Measurements from ENCODE around the gene KBTBD12. TPM values are rescaled to one million over a fixed set of nuclear protein-coding genes. Genes with fewer than 3 reads are reported as not detected.

The KBTBD12 gene
- polyA plus RNA-seq, 1 of the 3 experiments (the other 2 are of a cell fraction) = not detected

GRCh38 chr3:127889461-127889863, 25.6 kb upstream of the KBTBD12 start:
- Histone ChIP-seq H3K4me1 (ENCODE audit: control insufficient read depth in 1 of 2, insufficient read depth in 2 of 2, low read depth in 1 of 2, low read length in 1 of 2) (peaks cover 0 to 7% of the 10 kb centered on the region in 2 experiments; a peak in 1 of 4 replicates), H3K4me2 (no peak overlapping the region), H3F3A (replicated peaks; ENCODE audit: insufficient read depth) (no peaks in the 10 kb centered on the region), H4K20me1 (ENCODE audit: insufficient read depth) (no peaks in the 10 kb centered on the region), H3K27ac (ENCODE audit: low read depth in 2 of 2, low read length in 1 of 2) (no peak overlapping the region), H3K27me3 (ENCODE audit: insufficient read depth) (no peaks in the 10 kb centered on the region; the same call in 1 of the 2 replicates), H3K9me2 (no peaks in the 10 kb centered on the region), H2AFZ (ENCODE audit: low read depth) (no peak overlapping the region), H3K9me3 (no peaks in the 10 kb centered on the region), H3K4me3 (ENCODE audit: low read depth in 2 of 2, low read length in 1 of 2) (no peak overlapping the region), H3K79me2 (ENCODE audit: insufficient read depth) (no peaks in the 10 kb centered on the region), H3K9ac (no peak overlapping the region), H3K36me3 (replicated peaks in 1 of 2; ENCODE audit: control insufficient read depth in 1 of 2, insufficient read depth in 2 of 2, low read length in 1 of 2) (no peaks in the 10 kb centered on the region)
- no peak for DNase-seq
- CTCF ChIA-PET = no interaction called here
- POLR2A ChIA-PET = no interaction called here
- TF ChIP-seq GABPA (IDR thresholded peaks at IDR 0.05; ENCODE audit: low read depth) (no peak), JUND (IDR thresholded peaks at IDR 0.05) (no peak), REST (IDR thresholded peaks at IDR 0.05; ENCODE audit: low read depth, low read length) (no peak), RFX5 (IDR thresholded peaks at IDR 0.05; ENCODE audit: low read length) (no peak), ELF1 (IDR thresholded peaks at IDR 0.05) (no peak), TAF1 (IDR thresholded peaks at IDR 0.05; ENCODE audit: borderline replicate concordance, low read depth, low read length) (no peak), FOXM1 (IDR thresholded peaks at IDR 0.05; ENCODE audit: low read depth) (no peak), RXRA (IDR thresholded peaks at IDR 0.05; ENCODE audit: borderline replicate concordance, low read depth) (no peak), YY1 (IDR thresholded peaks at IDR 0.05; ENCODE audit: low read depth) (no peak), USF1 (IDR thresholded peaks at IDR 0.05; ENCODE audit: borderline replicate concordance, low read depth) (no peak)
- TF ChIP-seq, protein P1, sequence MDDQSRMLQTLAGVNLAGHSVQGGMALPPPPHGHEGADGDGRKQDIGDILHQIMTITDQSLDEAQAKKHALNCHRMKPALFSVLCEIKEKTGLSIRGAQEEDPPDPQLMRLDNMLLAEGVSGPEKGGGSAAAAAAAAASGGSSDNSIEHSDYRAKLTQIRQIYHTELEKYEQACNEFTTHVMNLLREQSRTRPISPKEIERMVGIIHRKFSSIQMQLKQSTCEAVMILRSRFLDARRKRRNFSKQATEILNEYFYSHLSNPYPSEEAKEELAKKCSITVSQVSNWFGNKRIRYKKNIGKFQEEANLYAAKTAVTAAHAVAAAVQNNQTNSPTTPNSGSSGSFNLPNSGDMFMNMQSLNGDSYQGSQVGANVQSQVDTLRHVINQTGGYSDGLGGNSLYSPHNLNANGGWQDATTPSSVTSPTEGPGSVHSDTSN (IDR thresholded peaks at IDR 0.05) = no peak
- WGBS (ENCODE audit: low lambda C conversion rate) = 33% methylated on average over 1 of the region's 1 CpG

DNA sequence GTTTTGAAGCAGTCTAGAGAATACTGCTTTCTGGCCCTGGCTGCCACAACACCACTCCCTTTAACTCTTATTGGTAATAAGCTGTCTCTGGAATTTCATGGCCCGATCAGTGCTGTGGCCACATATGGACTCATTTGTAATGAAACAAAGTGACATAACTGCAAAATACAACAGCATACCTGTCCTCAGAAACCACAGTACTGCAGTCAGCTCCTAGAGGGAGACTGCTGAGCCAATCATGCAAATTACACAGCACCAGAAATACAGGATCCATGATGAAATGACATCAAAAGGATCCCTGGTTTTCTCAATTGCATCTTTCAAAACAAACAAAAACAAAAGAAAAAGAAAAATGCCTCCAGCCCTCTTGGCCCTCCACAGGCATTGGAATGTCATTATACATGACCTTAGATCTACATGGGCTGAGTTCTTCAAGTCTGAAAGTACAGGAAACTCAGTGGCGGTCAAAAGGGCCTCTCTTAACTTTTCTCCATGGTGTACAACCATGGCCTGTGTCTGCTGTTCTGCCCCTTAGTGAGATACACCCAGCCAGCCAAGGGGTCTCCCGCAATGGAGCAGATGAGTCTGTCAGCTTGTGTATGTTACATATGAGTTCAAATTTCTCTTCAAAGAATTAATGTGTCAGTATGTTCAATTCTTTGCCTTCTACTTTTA, 24.9 kb upstream of the KBTBD12 start:
- no peaks in the 10 kb centered on the region for H3K9me3 ChIP-seq
- WGBS (ENCODE audit: low lambda C conversion rate) = 87% methylated on average over 3 of the region's 3 CpGs
- H3K27me3 ChIP-seq (ENCODE audit: insufficient read depth) = no peaks in the 10 kb centered on the region; the same call in 1 of the 2 replicates
- H3K4me2 ChIP-seq = no peak overlapping the region
- CTCF ChIA-PET = no interaction called here
- no peaks in the 10 kb centered on the region for H3K9me2 ChIP-seq
- H2AFZ ChIP-seq (ENCODE audit: low read depth) = no peak overlapping the region
- no peaks in the 10 kb centered on the region for H4K20me1 ChIP-seq (ENCODE audit: insufficient read depth)
- H3K4me3 ChIP-seq (ENCODE audit: low read depth in 2 of 2, low read length in 1 of 2) = no peak overlapping the region
- H3F3A ChIP-seq (replicated peaks; ENCODE audit: insufficient read depth) = no peaks in the 10 kb centered on the region
- DNase-seq = no peak
- no peaks in the 10 kb centered on the region for H3K36me3 ChIP-seq (replicated peaks in 1 of 2; ENCODE audit: control insufficient read depth in 1 of 2, insufficient read depth in 2 of 2, low read length in 1 of 2)
- peaks cover 0 to 7% of the 10 kb centered on the region in 2 experiments; a peak in 1 of 4 replicates for H3K4me1 ChIP-seq (ENCODE audit: control insufficient read depth in 1 of 2, insufficient read depth in 2 of 2, low read depth in 1 of 2, low read length in 1 of 2)
- POLR2A ChIA-PET = no interaction called here
- H3K79me2 ChIP-seq (ENCODE audit: insufficient read depth) = no peaks in the 10 kb centered on the region
- H3K27ac ChIP-seq (ENCODE audit: low read depth in 2 of 2, low read length in 1 of 2) = no peak overlapping the region
- no peak overlapping the region for H3K9ac ChIP-seq
- no peak for TF ChIP-seq RXRA (IDR thresholded peaks at IDR 0.05; ENCODE audit: borderline replicate concordance, low read depth)
- no peak for TF ChIP-seq REST (IDR thresholded peaks at IDR 0.05; ENCODE audit: low read depth, low read length)
- TF ChIP-seq EZH2phosphoT487 (IDR thresholded peaks at IDR 0.05; ENCODE audit: borderline replicate concordance, low read depth) = no peak
- TF ChIP-seq RAD21 (IDR thresholded peaks at IDR 0.05; ENCODE audit: low read length) = no peak
- no peak for TF ChIP-seq RFX5 (IDR thresholded peaks at IDR 0.05; ENCODE audit: low read length)
- TF ChIP-seq USF1 (IDR thresholded peaks at IDR 0.05; ENCODE audit: borderline replicate concordance, low read depth) = no peak
- TF ChIP-seq GATA2 (CRISPR knock-in tag; IDR thresholded peaks at IDR 0.05) = no peak
- no peak for TF ChIP-seq ELF1 (IDR thresholded peaks at IDR 0.05)
- TF ChIP-seq TAF1 (IDR thresholded peaks at IDR 0.05; ENCODE audit: borderline replicate concordance, low read depth, low read length) = no peak
- no peak for TF ChIP-seq SMC3 (IDR thresholded peaks at IDR 0.05; ENCODE audit: low read depth, low read length)
- TF ChIP-seq FOXM1 (IDR thresholded peaks at IDR 0.05; ENCODE audit: low read depth) = no peak
- no peak for TF ChIP-seq NFIC (IDR thresholded peaks at IDR 0.05; ENCODE audit: borderline replicate concordance)
